HL-60/S4 (cell line): ENCODE measurements around the gene SLC22A15.
"Not testable (repeated sequence)": the region's sequence is repeated elsewhere in the genome, so short reads cannot be mapped to it uniquely, and the experiment has no call there.

ENCODE experiments used
- in situ Hi-C: fragments of 300-500 bp; cut with MboI; formaldehyde crosslinking; loops from 2 replicates; pipeline ENCODE4 v1.14.3; 2022; ENCODE audit warnings: low sequenced_read_pairs

Gene SLC22A15

GRCh38 chr1:115976062-115976920 is at the start of gene SLC22A15:
TSS of gene SLC22A15 (plus strand) at chr1:115976513. CDS start at chr1:115976628, 115 bp downstream.
- in situ Hi-C loops = no loop called here

- in situ Hi-C loops = no loop called here
Observed at GRCh38 chr1:115927971-115928370, 48.3 kb upstream of the SLC22A15 start.

GRCh38 chr1:115929881-115930280 is 46.4 kb upstream of the SLC22A15 start:
- in situ Hi-C loops = no loop called here

GRCh38 chr1:115933625-115934024 is 42.7 kb upstream of the SLC22A15 start:
- in situ Hi-C loops = no loop called here

- in situ Hi-C loops = no loop called here
Observed at GRCh38 chr1:115939455-115939854, 36.9 kb upstream of the SLC22A15 start.

GRCh38 chr1:115946116-115946515 is 30.2 kb upstream of the SLC22A15 start:
- in situ Hi-C loops = no loop called here

GRCh38 chr1:115949156-115949555 is 27.2 kb upstream of the SLC22A15 start:
- in situ Hi-C loops = no loop called here

- in situ Hi-C loops = no loop called here
Observed at GRCh38 chr1:115951560-115951959, 24.8 kb upstream of the SLC22A15 start.

- in situ Hi-C loops = no loop called here
Observed at GRCh38 chr1:115952547-115952946, 23.8 kb upstream of the SLC22A15 start.

GRCh38 chr1:115953180-115953579 is 23.1 kb upstream of the SLC22A15 start:
- in situ Hi-C loops = no loop called here

- in situ Hi-C loops = no loop called here
Observed at GRCh38 chr1:115954684-115955083, 21.6 kb upstream of the SLC22A15 start.

GRCh38 chr1:115955228-115955627 is 21.1 kb upstream of the SLC22A15 start:
- in situ Hi-C loops = no loop called here

- in situ Hi-C loops = no loop called here
Observed at GRCh38 chr1:115958866-115959265, 17.4 kb upstream of the SLC22A15 start.

GRCh38 chr1:115969509-115969908 is 6.8 kb upstream of the SLC22A15 start:
- in situ Hi-C loops = no loop called here

- in situ Hi-C loops = not testable (repeated sequence)
Observed at GRCh38 chr1:115971778-115972177, 4.5 kb upstream of the SLC22A15 start.

- in situ Hi-C loops = no loop called here
Observed at GRCh38 chr1:115973154-115973553, 3.2 kb upstream of the SLC22A15 start.

GRCh38 chr1:115975569-115976061 is 698 bp upstream of the SLC22A15 start:
- in situ Hi-C loops = no loop called here

GRCh38 chr1:115976921-115977498 is 697 bp downstream of the SLC22A15 start:
- in situ Hi-C loops = no loop called here

GRCh38 chr1:115977499-115978258 is 1.4 kb downstream of the SLC22A15 start:
- in situ Hi-C loops = no loop called here

GRCh38 chr1:115978292-115978941 is 2.1 kb downstream of the SLC22A15 start:
- in situ Hi-C loops = no loop called here

- in situ Hi-C loops = loop anchor here (10.0 kb wide), 1 partner anchor 175 kb away; no protein-coding TSS in a partner anchor
Observed at GRCh38 chr1:115980156-115980555, 3.8 kb downstream of the SLC22A15 start.
